ENCODE measurements around the gene DNAAF2. TPM values are rescaled to one million over a fixed set of nuclear protein-coding genes. Genes with fewer than 3 reads are reported as not detected.

Gene DNAAF2
- total RNA-seq, 1 experiment from 2014 or later: 26.1 TPM

- peak; percentile 26 for DNase-seq (ENCODE audit: low read depth)
Measured at GRCh38 chr14:49584981-49585640, 49.9 kb downstream of the DNAAF2 start.

- peak; percentile 9 for DNase-seq (ENCODE audit: low read depth)
Measured at GRCh38 chr14:49584058-49584457, 51.0 kb downstream of the DNAAF2 start.

- DNase-seq (ENCODE audit: low read depth): no peak
Measured at GRCh38 chr14:49583629-49584028, 51.4 kb downstream of the DNAAF2 start.

GRCh38 chr14:49582113-49582977 lies 52.7 kb downstream of the DNAAF2 start:
- DNase-seq (ENCODE audit: low read depth): peak; percentile 21

GRCh38 chr14:49581209-49582112 lies 53.6 kb downstream of the DNAAF2 start:
- peak; percentile 41 for DNase-seq (ENCODE audit: low read depth)

- no peak for DNase-seq (ENCODE audit: low read depth)
Measured at GRCh38 chr14:49579841-49580240, 55.2 kb downstream of the DNAAF2 start.

GRCh38 chr14:49578141-49578540 lies 56.9 kb downstream of the DNAAF2 start:
- DNase-seq (ENCODE audit: low read depth): no peak

Small RNA genes within 50 kb of the gene (small RNA-seq; reads per million reads assigned to genes)
- not detected for gene AL139099.3
- gene AL139099.4: not detected
- gene RF00019: not detected
- not detected for gene RNU6ATAC30P

Other genes starting within 250 kb of the DNAAF2 start
- gene RPS29, start 48.9 kb downstream of the DNAAF2 start, total RNA-seq (2014; rRNA removed; shearing (Covaris generic)): 2,458 and 5,147 TPM in 2 replicates
- 58.8 and 67.1 TPM in 2 replicates for gene LRR1, start 36.3 kb downstream of the DNAAF2 start, total RNA-seq (2014; rRNA removed; shearing (Covaris generic))
- gene RPL36AL, start 14.6 kb downstream of the DNAAF2 start, total RNA-seq (2014; rRNA removed; shearing (Covaris generic)): 283 and 317 TPM in 2 replicates
- gene MGAT2, start 14.4 kb downstream of the DNAAF2 start, total RNA-seq (2014; rRNA removed; shearing (Covaris generic)): 93.9 and 97.1 TPM in 2 replicates
- 16.8 and 19.0 TPM in 2 replicates for gene POLE2, start 53.0 kb upstream of the DNAAF2 start, total RNA-seq (2014; rRNA removed; shearing (Covaris generic))
- not detected in 2 replicates for gene KLHDC1, start 57.9 kb upstream of the DNAAF2 start, total RNA-seq (2014; rRNA removed; shearing (Covaris generic))
- gene KLHDC2, start 132.9 kb upstream of the DNAAF2 start, total RNA-seq (2014; rRNA removed; shearing (Covaris generic)): 48.4 and 66.2 TPM in 2 replicates
- gene NEMF, start 217.5 kb upstream of the DNAAF2 start, total RNA-seq (2014; rRNA removed; shearing (Covaris generic)): 31.2 and 38.6 TPM in 2 replicates

All from HT1080 (cell line).